Sigmoid colon (tissue), 7 donors: ENCODE results near the gene EXO5. TPM values are rescaled to one million over a fixed set of nuclear protein-coding genes. Genes with fewer than 3 reads are reported as not detected.
A peak's percentile ranks its signal among the peaks of the same experiment; 100 is the strongest.

ENCODE experiments used
- DNase-seq: peaks from one replicate; pipeline ENCODE4 v3.0.0-alpha.2; 2019
- H3K27ac ChIP-seq, 4 donors: fragments of 200-600 bp; sonication (generic); one replicate each; pipeline ENCODE4 v1.5.1; 2016 to 2019; ENCODE audit warnings: mild to moderate bottlenecking in 1 of 4
- H3K27me3 ChIP-seq, 3 donors: fragments of 200-600 bp; sonication (generic); one replicate each; pipeline ENCODE4 v1.5.1; 2019; ENCODE audit warnings: mild to moderate bottlenecking in 1 of 3
- H3K36me3 ChIP-seq, 4 donors: fragments of 200-600 bp; sonication (generic); one replicate each; pipeline ENCODE4 v1.5.1; 2016 to 2019
- H3K4me1 ChIP-seq, 4 donors: fragments of 200-600 bp; sonication (generic); one replicate each; pipeline ENCODE4 v1.5.1; 2017 to 2019
- H3K4me3 ChIP-seq, 4 donors: fragments of 200-600 bp; sonication (generic); one replicate each; pipeline ENCODE4 v1.5.1; 2017 to 2019; ENCODE audit warnings: mild to moderate bottlenecking in 2 of 4, moderate library complexity in 1 of 4
- H3K9me3 ChIP-seq, 4 donors: fragments of 200-600 bp in 3 of 4; sonication (generic) in 3 of 4; one replicate each; pipeline versions ENCODE4 v1.5.1 to v1.6.1; 2013 to 2019
- EP300 ChIP-seq, 4 donors: sonication (generic); formaldehyde crosslinking; IDR thresholded peaks; one replicate each; pipeline ENCODE4 v1.6.1; 2017; ENCODE audit warnings: antibody characterized with exemption in 4 of 4
- POLR2A ChIP-seq, 2 donors: fragments of 450-650 bp; IDR thresholded peaks; one replicate each; pipeline ENCODE4 v1.6.1; 2016; ENCODE audit warnings: antibody characterized with exemption in 2 of 2, mild to moderate bottlenecking in 2 of 2, moderate library complexity in 2 of 2
- POLR2AphosphoS5 ChIP-seq, 4 donors: sonication (generic); formaldehyde crosslinking; IDR thresholded peaks; one replicate each; pipeline ENCODE4 v1.6.1; 2017; ENCODE audit warnings: antibody characterized with exemption in 4 of 4
- WGBS, 2 donors: extraction: QIAGEN DNeasy Blood & Tissue Kit; methylation state at CpG; one replicate each; pipeline ENCODE4 v1.1.7; 2013; 5-methylcytosine and 5-hydroxymethylcytosine counted together
- intact Hi-C: fragments of 100-400 bp; cut with DNase I; formaldehyde crosslinking; loops from one replicate; pipeline ENCODE4 v1.15.1; 2023
- polyA plus RNA-seq, 3 donors: library from polyadenylated mRNA; stranded (reverse); fragments of 200-250 nt; gene quantifications; one replicate each; pipeline ENCODE4 v1.2.3, GENCODE V29; 2013
- total RNA-seq, 4 donors: library from RNA; depleted of rRNA; stranded (reverse); fragments of >200 nt; gene quantifications; one replicate each; pipeline ENCODE4 v1.1.0, GENCODE V29; 2016
- TF ChIP-seq, protein P1 (sequence below), 4 experiments: fragments of 450-650 bp in 3 of 4; fragments of 200-600 bp in 1 of 4; IDR thresholded peaks; one replicate each; pipeline ENCODE4 v1.5.1; 2016 to 2019; ENCODE audit warnings: antibody characterized with exemption in 4 of 4, mild to moderate bottlenecking in 3 of 4, moderate library complexity in 2 of 4
- donor health status: healthy with polysubstance abuse.
- donor health status: Bipolar disorder and iron deficiency.
- donor health status: healthy.

Gene EXO5, protein sequence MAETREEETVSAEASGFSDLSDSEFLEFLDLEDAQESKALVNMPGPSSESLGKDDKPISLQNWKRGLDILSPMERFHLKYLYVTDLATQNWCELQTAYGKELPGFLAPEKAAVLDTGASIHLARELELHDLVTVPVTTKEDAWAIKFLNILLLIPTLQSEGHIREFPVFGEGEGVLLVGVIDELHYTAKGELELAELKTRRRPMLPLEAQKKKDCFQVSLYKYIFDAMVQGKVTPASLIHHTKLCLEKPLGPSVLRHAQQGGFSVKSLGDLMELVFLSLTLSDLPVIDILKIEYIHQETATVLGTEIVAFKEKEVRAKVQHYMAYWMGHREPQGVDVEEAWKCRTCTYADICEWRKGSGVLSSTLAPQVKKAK
- 1 to 10 TPM; 5.4 to 8.6 (median 7.7) TPM for total RNA-seq
- 1 to 10 TPM; 1.2 to 6.9 (median 6.5) TPM for polyA plus RNA-seq

DNA sequence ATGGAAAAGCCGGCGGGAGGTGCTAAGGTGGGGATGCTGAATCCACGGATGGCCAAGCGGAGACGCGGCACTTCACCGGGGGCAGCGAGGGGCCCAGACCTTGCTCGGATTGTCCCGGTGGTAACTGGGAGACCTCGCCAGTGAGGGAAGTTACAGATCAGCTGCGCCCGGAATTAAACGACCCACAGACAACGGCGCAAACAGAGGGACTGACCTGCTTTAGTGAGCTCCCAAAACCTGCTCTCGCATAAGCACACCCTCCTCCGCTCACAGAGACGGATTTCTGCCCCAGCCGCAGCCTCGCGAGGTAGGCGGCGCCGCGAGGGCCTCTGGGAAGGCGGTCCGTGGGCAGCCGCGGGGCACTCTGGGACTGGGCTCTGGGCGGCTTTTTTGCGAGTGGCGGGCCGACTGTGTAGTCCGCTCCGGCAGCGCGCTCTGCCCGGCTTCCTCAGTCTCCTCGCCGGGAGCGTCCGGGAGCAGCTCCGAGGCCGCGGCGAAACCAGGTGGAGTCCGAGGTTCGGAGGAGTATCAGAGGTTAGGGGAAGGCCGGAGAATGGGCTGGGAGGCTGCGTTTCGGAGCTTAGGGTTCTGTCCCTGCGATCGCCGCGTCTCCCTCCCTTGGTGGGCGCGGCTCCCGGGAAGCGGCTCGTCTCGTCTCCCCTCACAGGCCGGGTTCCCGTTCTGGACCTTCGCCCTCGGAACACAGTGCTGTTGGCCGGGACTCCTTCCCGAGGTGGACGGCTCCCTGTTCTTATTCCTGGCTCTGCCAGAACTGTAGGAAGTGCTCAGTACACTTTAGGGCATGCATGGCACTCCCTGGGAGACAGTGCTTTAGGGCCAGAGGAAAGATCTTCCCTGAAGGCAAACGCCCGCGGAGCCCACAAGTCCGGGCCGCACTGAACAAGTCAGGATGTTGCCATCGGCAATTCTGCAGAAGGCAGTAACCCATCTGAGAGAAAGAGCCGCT lies at the start of gene EXO5:
Gene EXO5, plus strand, starts transcription at position 393 of the 967 bp plus-strand sequence. CDS start 5,778 bp downstream, outside the sequence.
- intact Hi-C loops: loop anchor here (2.0 kb wide), 1 partner anchor 60 kb away; no protein-coding TSS in a partner anchor
- peak within 1 kb of the TSS; percentile 72 to 83 (median 80) for H3K27ac ChIP-seq
- peak; percentile 88 for DNase-seq
- no peaks in the 10 kb centered on the region for H3K36me3 ChIP-seq
- TF ChIP-seq POLR2A (IDR thresholded peaks at IDR 0.05): peak in 1 of 2 donors; percentile 7
- TF ChIP-seq POLR2AphosphoS5 (IDR thresholded peaks at IDR 0.05): peak; percentile 34 to 80 (median 65)
- TF ChIP-seq, protein P1, sequence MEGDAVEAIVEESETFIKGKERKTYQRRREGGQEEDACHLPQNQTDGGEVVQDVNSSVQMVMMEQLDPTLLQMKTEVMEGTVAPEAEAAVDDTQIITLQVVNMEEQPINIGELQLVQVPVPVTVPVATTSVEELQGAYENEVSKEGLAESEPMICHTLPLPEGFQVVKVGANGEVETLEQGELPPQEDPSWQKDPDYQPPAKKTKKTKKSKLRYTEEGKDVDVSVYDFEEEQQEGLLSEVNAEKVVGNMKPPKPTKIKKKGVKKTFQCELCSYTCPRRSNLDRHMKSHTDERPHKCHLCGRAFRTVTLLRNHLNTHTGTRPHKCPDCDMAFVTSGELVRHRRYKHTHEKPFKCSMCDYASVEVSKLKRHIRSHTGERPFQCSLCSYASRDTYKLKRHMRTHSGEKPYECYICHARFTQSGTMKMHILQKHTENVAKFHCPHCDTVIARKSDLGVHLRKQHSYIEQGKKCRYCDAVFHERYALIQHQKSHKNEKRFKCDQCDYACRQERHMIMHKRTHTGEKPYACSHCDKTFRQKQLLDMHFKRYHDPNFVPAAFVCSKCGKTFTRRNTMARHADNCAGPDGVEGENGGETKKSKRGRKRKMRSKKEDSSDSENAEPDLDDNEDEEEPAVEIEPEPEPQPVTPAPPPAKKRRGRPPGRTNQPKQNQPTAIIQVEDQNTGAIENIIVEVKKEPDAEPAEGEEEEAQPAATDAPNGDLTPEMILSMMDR (IDR thresholded peaks at IDR 0.05): no peak
- no peak for TF ChIP-seq EP300 (IDR thresholded peaks at IDR 0.05)
- 1% methylated on average over 76 of the region's 76 CpGs for WGBS, 2 donors
- no peaks in the 10 kb centered on the region for H3K27me3 ChIP-seq
- H3K4me1 ChIP-seq: peaks cover 0 to 16% (median 13%) of the 10 kb centered on the region in 4 donors
- H3K4me3 ChIP-seq: peak within 1 kb of the TSS; percentile 43 to 83 (median 66)
- H3K9me3 ChIP-seq: peaks cover 0 to 3% (median 0%) of the 10 kb centered on the region in 4 donors

DNA sequence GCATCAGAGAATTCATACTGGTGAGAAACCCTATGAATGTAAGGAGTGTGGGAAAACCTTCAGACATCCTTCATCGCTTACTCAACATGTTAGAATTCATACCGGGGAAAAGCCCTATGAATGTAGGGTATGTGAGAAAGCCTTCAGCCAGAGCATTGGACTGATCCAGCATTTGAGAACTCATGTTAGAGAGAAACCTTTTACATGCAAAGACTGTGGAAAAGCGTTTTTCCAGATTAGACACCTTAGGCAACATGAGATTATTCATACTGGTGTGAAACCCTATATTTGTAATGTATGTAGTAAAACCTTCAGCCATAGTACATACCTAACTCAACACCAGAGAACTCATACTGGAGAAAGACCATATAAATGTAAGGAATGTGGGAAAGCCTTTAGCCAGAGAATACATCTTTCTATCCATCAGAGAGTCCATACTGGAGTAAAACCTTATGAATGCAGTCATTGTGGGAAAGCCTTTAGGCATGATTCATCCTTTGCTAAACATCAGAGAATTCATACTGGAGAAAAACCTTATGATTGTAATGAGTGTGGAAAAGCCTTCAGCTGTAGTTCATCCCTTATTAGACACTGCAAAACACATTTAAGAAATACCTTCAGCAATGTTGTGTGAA lies 45.5 kb upstream of the EXO5 start:
- Histone ChIP-seq H3K27ac (no peak overlapping the region), H3K27me3 (no peaks in the 10 kb centered on the region), H3K36me3 (peaks cover 1 to 35% (median 4%) of the 10 kb centered on the region in 4 donors), H3K4me1 (no peaks in the 10 kb centered on the region), H3K9me3 (peaks cover 25 to 67% (median 65%) of the 10 kb centered on the region in 4 donors), H3K4me3 (no peak overlapping the region)
- TF ChIP-seq POLR2AphosphoS5 (IDR thresholded peaks at IDR 0.05) (no peak), EP300 (IDR thresholded peaks at IDR 0.05) (no peak), POLR2A (IDR thresholded peaks at IDR 0.05) (no peak)
- TF ChIP-seq, protein P1 (IDR thresholded peaks at IDR 0.05): no peak
- 95 to 96% methylated on average over 3 of the region's 3 CpGs for whole genome bisulfite sequencing, 2 donors
- no peak for DNase-seq
- intact Hi-C loops: no loop called here

DNA sequence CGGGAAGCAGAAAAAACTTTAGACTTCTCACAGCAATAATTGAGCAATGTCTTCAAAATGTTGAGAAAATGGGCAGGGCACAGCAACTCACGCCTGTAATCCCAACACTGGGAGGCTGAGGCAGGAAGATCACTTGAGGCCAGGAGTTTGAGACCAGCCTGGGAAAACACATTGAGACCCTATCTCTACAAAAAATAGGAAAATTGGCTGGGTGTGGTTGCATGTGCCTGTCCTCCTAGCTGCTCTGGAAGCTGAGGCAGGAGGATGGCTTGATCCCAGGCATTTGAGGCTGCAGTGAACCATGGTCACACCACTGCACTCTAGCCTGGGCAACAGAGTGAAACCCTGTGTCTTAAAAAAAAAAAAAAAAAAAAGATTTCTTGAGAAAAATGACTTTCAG lies 39.2 kb upstream of the EXO5 start:
- DNase-seq: no peak
- Histone ChIP-seq H3K27ac (no peak overlapping the region), H3K27me3 (no peaks in the 10 kb centered on the region), H3K36me3 (no peaks in the 10 kb centered on the region), H3K4me1 (no peaks in the 10 kb centered on the region), H3K9me3 (peaks cover under 1 to 47% (median 25%) of the 10 kb centered on the region in 4 donors), H3K4me3 (no peak overlapping the region)
- WGBS, 2 donors: 89 to 94% methylated on average over 2 of the region's 2 CpGs
- TF ChIP-seq, protein P1 (IDR thresholded peaks at IDR 0.05): no peak
- TF ChIP-seq POLR2AphosphoS5 (IDR thresholded peaks at IDR 0.05) (no peak), EP300 (IDR thresholded peaks at IDR 0.05) (no peak), POLR2A (IDR thresholded peaks at IDR 0.05) (no peak)
- intact Hi-C loops: no loop called here

DNA sequence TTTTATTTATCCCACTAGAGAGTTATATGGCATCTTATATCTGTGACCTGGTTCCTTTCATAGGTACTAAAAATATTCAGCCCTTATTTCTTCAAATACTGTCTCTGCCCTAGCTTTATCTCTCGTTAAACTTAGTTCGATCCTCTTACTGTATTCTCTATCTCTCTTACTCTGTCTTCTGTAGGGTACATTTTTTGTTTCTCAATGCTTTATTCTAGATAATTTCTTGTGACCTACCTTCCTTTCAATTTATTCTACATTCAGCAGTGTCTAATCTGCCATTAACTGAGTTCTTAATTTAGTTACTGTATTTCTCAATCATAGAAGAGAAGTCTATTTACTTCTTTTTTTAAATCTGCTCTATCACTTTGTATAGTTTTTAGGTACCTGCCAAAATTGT lies 33.3 kb upstream of the EXO5 start:
- intact Hi-C loops: no loop called here
- H3K4me3 ChIP-seq: no peak overlapping the region
- H3K9me3 ChIP-seq: peaks cover 0 to 12% (median 1%) of the 10 kb centered on the region in 4 donors
- no peaks in the 10 kb centered on the region for H3K36me3 ChIP-seq
- no peak overlapping the region for H3K27ac ChIP-seq
- no peak for DNase-seq
- TF ChIP-seq EP300 (IDR thresholded peaks at IDR 0.05): no peak
- H3K4me1 ChIP-seq: peaks cover 0 to 13% (median 6%) of the 10 kb centered on the region in 4 donors
- WGBS, 2 donors: 94 to 97% methylated on average over 2 of the region's 2 CpGs
- H3K27me3 ChIP-seq: no peaks in the 10 kb centered on the region
